CD4-positive, alpha-beta T cell (primary cell): Measurements from ENCODE around the gene TMEM89. TPM values are rescaled to one million over a fixed set of nuclear protein-coding genes. Genes with fewer than 3 reads are reported as not detected.
A peak's percentile ranks its signal among the peaks of the same experiment; 100 is the strongest.

Source experiments
- ATAC-seq: fragments of 200-7000 bp; cut with Tn5 transposase; one replicate; pipeline ENCODE4 v1.10.0; 2022; ENCODE audit warnings: mild to moderate bottlenecking; ENCODE audit not compliant: poor library complexity
- CTCF ChIA-PET: fragments of 350-600 bp; sonication (Branson Sonifier 250); formaldehyde crosslinking; loops from one replicate; lab custom pipeline; 2021; ENCODE audit warnings: antibody characterized with exemption, inconsistent platforms; lab: Charles Lee
- POLR2A ChIA-PET: fragments of 350-600 bp; sonication (Branson Sonifier 250); formaldehyde crosslinking; loops from one replicate; lab custom pipeline; 2021; ENCODE audit warnings: antibody characterized with exemption, inconsistent platforms; lab: Charles Lee
- DNase-seq, 14 experiments: peaks; one replicate each; pipeline ENCODE4 v3.0.0-alpha.2; 2013 to 2020; ENCODE audit warnings: mixed read lengths in 2 of 14
- H3K27ac ChIP-seq, 2 donors: one replicate each; pipeline versions ENCODE4 v1.5.1 to v1.7.0; 2013; ENCODE audit warnings: low read length in 2 of 2, low read depth in 1 of 2, mild to moderate bottlenecking in 1 of 2
- H3K27me3 ChIP-seq, 2 experiments: 1 replicate in 1 of 2; 2 replicates in 1 of 2; pipeline versions ENCODE4 v1.6.1 to v1.7.0; 2013; ENCODE audit warnings: low read length in 2 of 2, control low read depth in 1 of 2, mild to moderate bottlenecking in 1 of 2, moderate library complexity in 1 of 2; ENCODE audit not compliant: insufficient read depth in 2 of 2, control insufficient read depth in 1 of 2
- H3K36me3 ChIP-seq: one replicate; pipeline ENCODE4 v1.6.1; 2013; ENCODE audit warnings: low read length, control low read depth; ENCODE audit not compliant: insufficient read depth
- H3K4me1 ChIP-seq: one replicate; pipeline ENCODE4 v1.6.1; 2013; ENCODE audit warnings: low read length, control low read depth; ENCODE audit not compliant: insufficient read depth
- H3K4me3 ChIP-seq: one replicate; pipeline ENCODE4 v1.5.1; 2013; ENCODE audit warnings: mild to moderate bottlenecking, low read length, moderate library complexity
- H3K9me3 ChIP-seq, 2 experiments: 1 replicate in 1 of 2; 2 replicates in 1 of 2; pipeline versions ENCODE4 v1.6.1 to v1.7.0; 2013; ENCODE audit warnings: low read length in 2 of 2, mild to moderate bottlenecking in 2 of 2, control low read depth in 1 of 2, moderate library complexity in 1 of 2; ENCODE audit not compliant: control insufficient read depth in 1 of 2, insufficient read depth in 1 of 2
- H3K27ac Mint-ChIP-seq: one replicate; pipeline ENCODE4 v1.8.0; 2020; ENCODE audit warnings: mixed read lengths
- H3K27me3 Mint-ChIP-seq: one replicate; pipeline ENCODE4 v1.8.0; 2021; ENCODE audit warnings: mixed read lengths
- H3K36me3 Mint-ChIP-seq: one replicate; pipeline ENCODE4 v1.8.0; 2021; ENCODE audit warnings: low read depth, mixed read lengths
- H3K4me1 Mint-ChIP-seq: one replicate; pipeline ENCODE4 v1.8.0; 2021; ENCODE audit warnings: low read depth, mixed read lengths
- H3K4me3 Mint-ChIP-seq: one replicate; pipeline ENCODE4 v1.8.0; 2020; ENCODE audit warnings: mild to moderate bottlenecking, mixed read lengths
- H3K9me3 Mint-ChIP-seq: one replicate; pipeline ENCODE4 v1.8.0; 2020; ENCODE audit warnings: mixed read lengths
- CTCF ChIP-seq: fragments of 200-600 bp; IDR thresholded peaks from one replicate; pipeline ENCODE4 v1.8.0; 2022; ENCODE audit warnings: antibody characterized with exemption, mild to moderate bottlenecking
- intact Hi-C, 2 experiments: fragments of 100-400 bp; cut with DNase I in 1 of 2; cut with micrococcal nuclease in 1 of 2; formaldehyde crosslinking; loops; one replicate each; pipeline versions ENCODE4 v1.15.1 to v1.9.0; 2023 to 2025; cut with DNase I, micrococcal nuclease
- total RNA-seq, 174 experiments: library from RNA in 2 of 174; stranded (reverse) in 2 of 174; gene quantifications; one replicate each; pipeline ENCODE4 v1.2.3 and lab custom pipeline; 2021 to 2026

TMEM89 gene
- total RNA-seq, 2 experiments from 2014 or later, result not detected

- H3K9me3 Mint-ChIP-seq, result no peaks in the 10 kb centered on the region
- H3K27me3 ChIP-seq, result peaks cover 37% of the 10 kb centered on the region in 2 experiments
- peak; percentile 72 for ATAC-seq
- H3K27ac Mint-ChIP-seq, result no peak overlapping the region
- H3K27me3 Mint-ChIP-seq, result peaks cover 47% of the 10 kb centered on the region
- H3K4me3 ChIP-seq, result peak overlapping the region; percentile 61
- H3K9me3 ChIP-seq, result peaks cover 0 to 41% of the 10 kb centered on the region in 2 experiments
- peak; percentile 48 for TF ChIP-seq CTCF
- intact Hi-C loops, result no loop called here
- no peaks in the 10 kb centered on the region for H3K36me3 Mint-ChIP-seq
- H3K4me1 Mint-ChIP-seq, result no peaks in the 10 kb centered on the region
- H3K27ac ChIP-seq, result no peak overlapping the region
- DNase-seq, result peak; percentile 62 to 94 (median 76)
- peaks cover 36% of the 10 kb centered on the region for H3K4me1 ChIP-seq
- POLR2A ChIA-PET, result interaction anchor here (1.0 to 1.2 kb wide), 2 partner anchors 29 to 53 kb away, joined by 4 read pairs; partner anchors contain the start of genes IP6K2 and SLC26A6
- peak overlapping the region; percentile 76 for H3K4me3 Mint-ChIP-seq
- no peaks in the 10 kb centered on the region for H3K36me3 ChIP-seq
- CTCF ChIA-PET, result interaction anchor here (1.2 kb wide), 1 partner anchor 23 kb away, joined by 4 read pairs; the partner anchor contains the start of gene NCKIPSD
Measured at GRCh38 chr3:48663489-48664312, 42.1 kb upstream of the TMEM89 start.

GRCh38 chr3:48662753-48663488, 41.4 kb upstream of the TMEM89 start, which contains the start of gene CELSR3:
Gene CELSR3 (minus strand): TSS chr3:48662886. CDS start chr3:48662634, 252 bp downstream.
- peaks cover 0 to 41% of the 10 kb centered on the region in 2 experiments for H3K9me3 ChIP-seq
- no peaks in the 10 kb centered on the region for H3K36me3 ChIP-seq
- intact Hi-C loops, result no loop called here
- ATAC-seq (peak; percentile 42), DNase-seq (peak in 13 of 14 experiments; percentile 14 to 84 (median 46))
- no peak within 1 kb of the TSS for H3K27ac ChIP-seq
- H3K4me1 ChIP-seq, result peaks cover 36% of the 10 kb centered on the region
- no peak for TF ChIP-seq CTCF
- H3K4me1 Mint-ChIP-seq, result no peaks in the 10 kb centered on the region
- H3K36me3 Mint-ChIP-seq, result no peaks in the 10 kb centered on the region
- H3K27me3 Mint-ChIP-seq, result peaks cover 53% of the 10 kb centered on the region
- peak within 1 kb of the TSS; percentile 61 for H3K4me3 ChIP-seq
- H3K4me3 Mint-ChIP-seq, result peak within 1 kb of the TSS; percentile 76
- CTCF ChIA-PET, result no interaction called here
- POLR2A ChIA-PET, result interaction anchor here (1.0 to 1.2 kb wide), 3 partner anchors 28 to 430 kb away, joined by 4 read pairs; partner anchors contain the start of genes IP6K2, QRICH1 and SLC26A6
- no peaks in the 10 kb centered on the region for H3K9me3 Mint-ChIP-seq
- peaks cover 37% of the 10 kb centered on the region in 2 experiments for H3K27me3 ChIP-seq
- no peak within 1 kb of the TSS for H3K27ac Mint-ChIP-seq

GRCh38 chr3:48662145-48662752, 40.7 kb upstream of the TMEM89 start:
- POLR2A ChIA-PET, result interaction anchor here (0.9 to 1.2 kb wide), 4 partner anchors 27 to 431 kb away, joined by 3 to 6 read pairs (median 4); partner anchors contain the start of genes IP6K2, QRICH1 and SLC26A6
- ATAC-seq (no peak), DNase-seq (no peak)
- no peak overlapping the region for H3K27ac Mint-ChIP-seq
- CTCF ChIA-PET, result interaction anchor here (0.8 kb wide), 1 partner anchor 24 kb away, joined by 4 read pairs; the partner anchor contains the start of gene NCKIPSD
- H3K4me1 Mint-ChIP-seq, result peaks cover 1% of the 10 kb centered on the region
- no peaks in the 10 kb centered on the region for H3K36me3 Mint-ChIP-seq
- intact Hi-C loops, result no loop called here
- no peak overlapping the region for H3K4me3 ChIP-seq
- H3K4me1 ChIP-seq, result peaks cover 39% of the 10 kb centered on the region
- peaks cover 37% of the 10 kb centered on the region in 2 experiments for H3K27me3 ChIP-seq
- peaks cover 53% of the 10 kb centered on the region for H3K27me3 Mint-ChIP-seq
- no peaks in the 10 kb centered on the region for H3K9me3 Mint-ChIP-seq
- H3K36me3 ChIP-seq, result no peaks in the 10 kb centered on the region
- H3K9me3 ChIP-seq, result peaks cover 0 to 41% of the 10 kb centered on the region in 2 experiments
- no peak for TF ChIP-seq CTCF
- H3K27ac ChIP-seq, result no peak overlapping the region
- H3K4me3 Mint-ChIP-seq, result no peak overlapping the region
